H9 (cell line): ENCODE results near the gene SEMA5A. TPM values are rescaled to one million over a fixed set of nuclear protein-coding genes. Genes with fewer than 3 reads are reported as not detected.
A peak's percentile ranks its signal among the peaks of the same experiment; 100 is the strongest.

Experiments
- DNase-seq: peaks from one replicate; pipeline ENCODE4 v3.0.0-alpha.2; 2017
- H2AFZ ChIP-seq: one replicate; pipeline ENCODE4 v1.6.1; 2013; ENCODE audit warnings: mild to moderate bottlenecking, low read length, control low read depth, moderate library complexity
- H2AK5ac ChIP-seq: 2 replicates; pipeline ENCODE4 v1.6.1; 2013; ENCODE audit warnings: low read length, control low read depth, mixed read lengths; ENCODE audit not compliant: insufficient read length
- H2BK120ac ChIP-seq: one replicate; pipeline ENCODE4 v1.6.1; 2013; ENCODE audit warnings: low read depth, mild to moderate bottlenecking, low read length, control low read depth, inconsistent platforms; ENCODE audit not compliant: poor library complexity, severe bottlenecking
- H2BK12ac ChIP-seq: 2 replicates; pipeline ENCODE4 v1.6.1; 2013; ENCODE audit warnings: low read length, control low read depth, mixed read lengths, low read depth; ENCODE audit not compliant: insufficient read length
- H2BK15ac ChIP-seq: 2 replicates; pipeline ENCODE4 v1.6.1; 2013; ENCODE audit warnings: low read depth, low read length, control low read depth
- H2BK20ac ChIP-seq: one replicate; pipeline ENCODE4 v1.6.1; 2013; ENCODE audit warnings: low read depth, mild to moderate bottlenecking, low read length, control low read depth, inconsistent platforms; ENCODE audit not compliant: poor library complexity, severe bottlenecking
- H2BK5ac ChIP-seq: 2 replicates; pipeline ENCODE4 v1.6.1; 2013; ENCODE audit warnings: low read length, control low read depth, mixed read lengths; ENCODE audit not compliant: insufficient read length
- H3K14ac ChIP-seq: 2 replicates; pipeline ENCODE4 v1.6.1; 2013; ENCODE audit warnings: low read length, control low read depth; ENCODE audit not compliant: insufficient read depth
- H3K18ac ChIP-seq: 2 replicates; pipeline ENCODE4 v1.6.1; 2013; ENCODE audit warnings: low read depth, mild to moderate bottlenecking, mixed read lengths, low read length, control low read depth; ENCODE audit not compliant: insufficient read length
- H3K23ac ChIP-seq: 2 replicates; pipeline ENCODE4 v1.6.1; 2013; ENCODE audit warnings: low read length, control low read depth, mixed read lengths, low read depth; ENCODE audit not compliant: insufficient read length
- H3K23me2 ChIP-seq: 2 replicates; pipeline ENCODE4 v1.6.1; 2013; ENCODE audit warnings: low read depth, mild to moderate bottlenecking, mixed read lengths, low read length, control low read depth; ENCODE audit not compliant: insufficient read length, poor library complexity, severe bottlenecking
- H3K27ac ChIP-seq: 2 replicates; pipeline ENCODE4 v1.5.1; 2013; ENCODE audit warnings: low read length, control low read depth, mixed read lengths, low read depth; ENCODE audit not compliant: insufficient read length
- H3K27me3 ChIP-seq: 2 replicates; pipeline ENCODE4 v1.6.1; 2013; ENCODE audit warnings: low read length, control low read depth, inconsistent platforms; ENCODE audit not compliant: insufficient read depth
- H3K4ac ChIP-seq: 2 replicates; pipeline ENCODE4 v1.6.1; 2013; ENCODE audit warnings: low read depth, mild to moderate bottlenecking, control low read depth, inconsistent platforms, low read length, moderate library complexity
- H3K4me1 ChIP-seq: 2 replicates; pipeline ENCODE4 v1.6.1; 2013; ENCODE audit warnings: low read length, control low read depth, inconsistent platforms; ENCODE audit not compliant: insufficient read depth
- H3K4me2 ChIP-seq: 2 replicates; pipeline ENCODE4 v1.6.1; 2013; ENCODE audit warnings: low read length, control low read depth, mixed read lengths; ENCODE audit not compliant: insufficient read length, insufficient read depth
- H3K56ac ChIP-seq: 2 replicates; pipeline ENCODE4 v1.6.1; 2013; ENCODE audit warnings: low read depth, mild to moderate bottlenecking, mixed read lengths, low read length, control low read depth; ENCODE audit not compliant: insufficient read length
- H3K79me1 ChIP-seq: 2 replicates; pipeline ENCODE4 v1.6.1; 2013; ENCODE audit warnings: low read depth, mild to moderate bottlenecking, moderate library complexity, low read length, control low read depth, inconsistent platforms; ENCODE audit not compliant: insufficient read depth, poor library complexity, severe bottlenecking
- H3K79me2 ChIP-seq: 2 replicates; pipeline ENCODE4 v1.6.1; 2013; ENCODE audit warnings: low read length, control low read depth, inconsistent platforms; ENCODE audit not compliant: insufficient read depth
- H3K9ac ChIP-seq: 2 replicates; pipeline ENCODE4 v1.6.1; 2013; ENCODE audit warnings: low read length, control low read depth, mixed read lengths; ENCODE audit not compliant: insufficient read length; ENCODE audit errors: extremely low read depth
- H3K9me3 ChIP-seq: one replicate; pipeline ENCODE4 v1.6.1; 2013; ENCODE audit warnings: low read depth, low read length, inconsistent platforms; ENCODE audit not compliant: control insufficient read depth
- H3T11ph ChIP-seq: one replicate; pipeline ENCODE4 v1.6.1; 2013; ENCODE audit warnings: mild to moderate bottlenecking, low read length, control low read depth, inconsistent platforms
- H4K20me1 ChIP-seq: one replicate; pipeline ENCODE4 v1.6.1; 2013; ENCODE audit not compliant: control insufficient read depth, insufficient read length, insufficient read depth
- H4K5ac ChIP-seq: 2 replicates; pipeline ENCODE4 v1.6.1; 2013; ENCODE audit warnings: low read depth, mild to moderate bottlenecking, mixed read lengths, low read length, control low read depth; ENCODE audit not compliant: insufficient read length
- H4K8ac ChIP-seq: replicated peaks from 2 replicates; pipeline ENCODE4 v1.6.1; 2013; ENCODE audit warnings: low read length, control low read depth, mixed read lengths, low read depth; ENCODE audit not compliant: insufficient read length
- H4K91ac ChIP-seq: 2 replicates; pipeline ENCODE4 v1.6.1; 2013; ENCODE audit warnings: low read depth, mild to moderate bottlenecking, moderate library complexity, mixed read lengths, low read length, control low read depth; ENCODE audit not compliant: insufficient read length
- H3K27ac Mint-ChIP-seq, 3 experiments: 2 replicates in 2 of 3; 3 replicates in 1 of 3; pipeline ENCODE4 v1.8.0; 2020 to 2021; ENCODE audit warnings: mixed read lengths in 3 of 3, mild to moderate bottlenecking in 1 of 3, moderate library complexity in 1 of 3
- H3K27me3 Mint-ChIP-seq: 2 replicates; pipeline ENCODE4 v1.8.0; 2021; ENCODE audit warnings: low read depth, mild to moderate bottlenecking, moderate library complexity, mixed read lengths
- H3K36me3 Mint-ChIP-seq, 3 experiments: 2 replicates in 2 of 3; 3 replicates in 1 of 3; pipeline ENCODE4 v1.8.0; 2020 to 2021; ENCODE audit warnings: low read depth in 3 of 3, mixed read lengths in 3 of 3; ENCODE audit not compliant: insufficient read depth in 1 of 3
- H3K4me1 Mint-ChIP-seq, 2 experiments: 2 replicates each; pipeline ENCODE4 v1.8.0; 2020; ENCODE audit warnings: mixed read lengths in 2 of 2
- H3K4me3 Mint-ChIP-seq, 2 experiments: 2 replicates in 1 of 2; 3 replicates in 1 of 2; pipeline ENCODE4 v1.8.0; 2020 to 2021; ENCODE audit warnings: mild to moderate bottlenecking in 2 of 2, mixed read lengths in 2 of 2, moderate library complexity in 1 of 2
- H3K9me3 Mint-ChIP-seq, 2 experiments: 2 replicates in 1 of 2; 3 replicates in 1 of 2; pipeline ENCODE4 v1.8.0; 2020; ENCODE audit warnings: mild to moderate bottlenecking in 2 of 2, mixed read lengths in 2 of 2, moderate library complexity in 1 of 2
- WGBS: extraction: QIAGEN DNeasy Blood & Tissue Kit; methylation state at CpG from one replicate; pipeline ENCODE4 v1.1.7; 2013; ENCODE audit warnings: missing lambda C conversion rate, low lambda C conversion rate, mixed read lengths; ENCODE audit not compliant: insufficient read length; ENCODE audit errors: extremely low coverage; 5-methylcytosine and 5-hydroxymethylcytosine counted together
- total RNA-seq: library from RNA; stranded (reverse); gene quantifications from 2 replicates; pipeline ENCODE4 v1.2.1, GENCODE V29; 2021
- TF ChIP-seq, protein P1 (sequence below): fragments of 200-600 bp; sonication (generic); conservative IDR thresholded peaks from 3 replicates; pipeline ENCODE4 v1.8.0; 2021; ENCODE audit warnings: antibody characterized with exemption, mild to moderate bottlenecking

SEMA5A gene
- total RNA-seq, 1 experiment from 2014 or later = 4.3 TPM

DNA sequence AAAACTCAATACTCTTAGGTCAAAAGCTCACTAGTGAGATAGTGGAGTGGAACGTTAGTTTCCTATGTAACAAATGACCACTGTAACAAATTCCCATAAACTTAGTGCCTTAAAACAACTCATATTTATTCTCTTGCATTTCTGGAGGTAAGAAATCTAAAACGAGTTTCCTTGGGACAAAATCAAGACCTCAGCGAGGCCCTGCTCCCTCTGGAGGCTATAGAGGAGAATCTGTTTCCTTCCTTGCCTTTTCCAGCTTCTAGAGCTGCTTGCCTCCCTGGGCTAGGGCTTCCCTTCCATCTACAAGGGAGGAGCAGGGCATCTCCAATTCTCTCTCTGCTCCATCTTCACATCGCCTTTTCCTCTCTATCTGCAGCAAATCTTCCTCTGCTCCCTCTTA, 32.0 kb downstream of the SEMA5A start:
- Histone ChIP-seq H3K27ac (no peak overlapping the region), H4K5ac (no peak overlapping the region), H3K79me1 (no peaks in the 10 kb centered on the region), H2BK15ac (no peak overlapping the region), H3K9ac (no peak overlapping the region), H2AFZ (no peak overlapping the region), H3K79me2 (no peaks in the 10 kb centered on the region), H3K4me2 (no peak overlapping the region), H2BK5ac (no peak overlapping the region), H2AK5ac (no peak overlapping the region), H3K18ac (no peak overlapping the region), H3K23me2 (no peaks in the 10 kb centered on the region), H4K8ac (no peak overlapping the region), H3K27me3 (no peaks in the 10 kb centered on the region), H3K4ac (no peak overlapping the region), H3K14ac (no peak overlapping the region), H4K91ac (no peak overlapping the region), H3K56ac (no peak overlapping the region), H3K4me1 (no peaks in the 10 kb centered on the region), H3K23ac (no peak overlapping the region), H3K9me3 (no peaks in the 10 kb centered on the region), H2BK12ac (no peak overlapping the region), H2BK120ac (no peak overlapping the region), H4K20me1 (no peaks in the 10 kb centered on the region), H2BK20ac (no peak overlapping the region), H3T11ph (no peak overlapping the region)
- WGBS = no CpG with 5 or more reads among the region's 4 CpGs
- Mint-ChIP-seq H3K9me3 (no peaks in the 10 kb centered on the region), H3K4me3 (no peak overlapping the region), H3K27me3 (no peaks in the 10 kb centered on the region), H3K36me3 (no peaks in the 10 kb centered on the region), H3K4me1 (0 out of 4 replicates have a peak, but pooled peaks cover 0 to 2% of the 10 kb centered on the region in 2 experiments), H3K27ac (no peak overlapping the region)
- TF ChIP-seq, protein P1, sequence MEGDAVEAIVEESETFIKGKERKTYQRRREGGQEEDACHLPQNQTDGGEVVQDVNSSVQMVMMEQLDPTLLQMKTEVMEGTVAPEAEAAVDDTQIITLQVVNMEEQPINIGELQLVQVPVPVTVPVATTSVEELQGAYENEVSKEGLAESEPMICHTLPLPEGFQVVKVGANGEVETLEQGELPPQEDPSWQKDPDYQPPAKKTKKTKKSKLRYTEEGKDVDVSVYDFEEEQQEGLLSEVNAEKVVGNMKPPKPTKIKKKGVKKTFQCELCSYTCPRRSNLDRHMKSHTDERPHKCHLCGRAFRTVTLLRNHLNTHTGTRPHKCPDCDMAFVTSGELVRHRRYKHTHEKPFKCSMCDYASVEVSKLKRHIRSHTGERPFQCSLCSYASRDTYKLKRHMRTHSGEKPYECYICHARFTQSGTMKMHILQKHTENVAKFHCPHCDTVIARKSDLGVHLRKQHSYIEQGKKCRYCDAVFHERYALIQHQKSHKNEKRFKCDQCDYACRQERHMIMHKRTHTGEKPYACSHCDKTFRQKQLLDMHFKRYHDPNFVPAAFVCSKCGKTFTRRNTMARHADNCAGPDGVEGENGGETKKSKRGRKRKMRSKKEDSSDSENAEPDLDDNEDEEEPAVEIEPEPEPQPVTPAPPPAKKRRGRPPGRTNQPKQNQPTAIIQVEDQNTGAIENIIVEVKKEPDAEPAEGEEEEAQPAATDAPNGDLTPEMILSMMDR = peak; percentile 60
- no peak for DNase-seq
